HG03378 (cell line): ENCODE results near the gene FEZF2.

Experiments used
- ATAC-seq: cut with Tn5 transposase; IDR thresholded peaks from one replicate; pipeline ENCODE4 v1.9.1; 2021; ENCODE audit warnings: mild to moderate bottlenecking, moderate library complexity; ENCODE audit not compliant: unreplicated experiment

FEZF2 gene

GRCh38 chr3:62332835-62333244 is 40.5 kb downstream of the FEZF2 start:
- ATAC-seq: no peak

DNA sequence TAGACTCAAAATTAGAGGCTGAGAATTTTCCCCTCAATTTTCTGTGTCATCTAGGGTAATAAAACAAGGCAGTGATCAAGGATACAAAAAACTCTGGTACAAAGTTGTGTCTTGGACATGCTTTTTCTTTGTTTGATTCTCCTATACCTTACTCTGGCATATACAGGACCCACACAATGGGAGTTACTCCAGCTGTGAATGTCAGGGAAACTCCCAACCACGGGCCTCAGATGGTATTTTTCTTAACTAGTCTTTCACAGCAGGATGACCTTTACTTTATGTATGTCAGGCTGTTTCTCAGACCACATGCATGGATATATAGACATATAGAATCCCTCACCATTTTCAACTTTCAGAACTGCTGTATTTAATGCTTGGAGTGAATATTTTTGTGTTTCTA is 41.3 kb downstream of the FEZF2 start:
- peak; percentile 55 for ATAC-seq

DNA sequence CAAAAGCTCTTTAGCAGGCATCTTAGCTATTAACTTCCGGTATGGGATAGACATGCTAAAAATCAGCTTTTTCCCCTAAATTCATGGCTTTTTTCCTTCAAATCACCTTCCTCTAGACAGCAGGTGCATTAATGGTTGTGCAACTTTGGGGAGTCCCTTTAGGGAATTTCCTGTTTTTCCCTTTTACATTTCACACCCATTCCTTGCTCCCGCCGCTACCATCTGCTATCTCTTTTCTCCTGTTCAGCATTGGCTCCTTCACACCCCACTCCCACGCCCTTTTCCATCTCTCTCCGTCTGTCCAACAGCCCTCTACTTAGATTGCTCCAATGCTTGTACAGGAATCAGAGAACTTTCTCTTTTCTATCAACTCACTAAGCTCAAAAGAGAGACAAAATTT is 43.4 kb downstream of the FEZF2 start:
- no peak for ATAC-seq

DNA sequence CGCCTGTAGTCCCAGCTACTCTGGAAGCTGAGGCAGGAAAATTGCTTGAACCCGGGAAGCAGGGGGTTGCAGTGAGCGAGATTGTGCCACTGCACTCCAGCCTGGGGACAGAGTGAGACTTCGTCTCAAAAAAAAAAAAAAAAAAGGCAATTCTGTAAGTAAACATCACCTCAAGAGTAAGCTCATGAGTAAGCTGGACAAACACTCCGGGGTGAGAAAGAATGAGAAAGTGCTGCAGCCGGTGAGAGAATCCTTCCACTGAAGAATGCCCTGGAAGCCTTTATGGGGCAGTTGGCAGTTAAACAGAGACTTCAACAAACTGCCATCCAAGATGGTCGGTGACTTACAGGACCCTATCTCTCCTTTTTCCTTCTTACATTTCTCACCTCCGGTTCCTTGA is 47.5 kb downstream of the FEZF2 start:
- no peak for ATAC-seq

DNA sequence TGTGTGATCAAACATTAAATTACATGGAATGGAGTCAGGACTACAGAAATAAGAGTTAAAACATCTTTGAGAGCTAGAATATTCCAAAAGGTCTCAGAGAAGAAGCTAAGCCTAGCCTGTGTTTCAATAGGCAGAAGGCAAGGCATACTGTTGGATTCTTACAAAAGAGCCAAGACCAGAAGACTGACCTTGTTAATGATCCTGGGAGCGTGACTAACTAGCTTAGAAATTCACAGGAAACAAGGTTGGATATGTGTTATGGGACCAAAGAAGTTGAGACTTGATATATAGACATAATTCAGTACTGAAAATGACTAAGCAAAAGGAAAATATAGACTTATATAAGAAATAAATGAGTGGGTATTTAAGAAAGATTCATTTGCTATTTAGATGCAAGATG is 50.1 kb downstream of the FEZF2 start:
- no peak for ATAC-seq
